ES-I3 (cell line): Measurements from ENCODE around the gene SBNO2.

Experiments
- H3K36me3 ChIP-seq: 2 replicates; pipeline ENCODE4 v1.6.1; 2013; ENCODE audit warnings: mild to moderate bottlenecking, low read length, control low read depth, moderate library complexity; ENCODE audit not compliant: insufficient read depth
- H3K4me1 ChIP-seq: 2 replicates; pipeline ENCODE4 v1.6.1; 2013; ENCODE audit warnings: mild to moderate bottlenecking, control low read depth, low read length; ENCODE audit not compliant: insufficient read depth
- H3K9ac ChIP-seq: 2 replicates; pipeline ENCODE4 v1.6.1; 2013; ENCODE audit warnings: low read depth, mild to moderate bottlenecking, low read length, moderate library complexity
- H3K9me3 ChIP-seq: 2 replicates; pipeline ENCODE4 v1.6.1; 2013; ENCODE audit warnings: mild to moderate bottlenecking, low read length, moderate library complexity; ENCODE audit not compliant: control insufficient read depth, insufficient read depth

The SBNO2 gene

GRCh38 chr19:1103708-1104310 is 70.3 kb downstream of the SBNO2 start, which contains the start of gene GPX4:
Gene GPX4 (plus strand): TSS chr19:1103994. CDS start chr19:1104044, 50 bp downstream.
- Histone ChIP-seq H3K9me3 (no peaks in the 10 kb centered on the region), H3K4me1 (peaks cover 9% of the 10 kb centered on the region; the same call in 1 of the 2 replicates), H3K36me3 (no peaks in the 10 kb centered on the region; the same call in 1 of the 2 replicates), H3K9ac (peak within 1 kb of the TSS; percentile 75)

DNA sequence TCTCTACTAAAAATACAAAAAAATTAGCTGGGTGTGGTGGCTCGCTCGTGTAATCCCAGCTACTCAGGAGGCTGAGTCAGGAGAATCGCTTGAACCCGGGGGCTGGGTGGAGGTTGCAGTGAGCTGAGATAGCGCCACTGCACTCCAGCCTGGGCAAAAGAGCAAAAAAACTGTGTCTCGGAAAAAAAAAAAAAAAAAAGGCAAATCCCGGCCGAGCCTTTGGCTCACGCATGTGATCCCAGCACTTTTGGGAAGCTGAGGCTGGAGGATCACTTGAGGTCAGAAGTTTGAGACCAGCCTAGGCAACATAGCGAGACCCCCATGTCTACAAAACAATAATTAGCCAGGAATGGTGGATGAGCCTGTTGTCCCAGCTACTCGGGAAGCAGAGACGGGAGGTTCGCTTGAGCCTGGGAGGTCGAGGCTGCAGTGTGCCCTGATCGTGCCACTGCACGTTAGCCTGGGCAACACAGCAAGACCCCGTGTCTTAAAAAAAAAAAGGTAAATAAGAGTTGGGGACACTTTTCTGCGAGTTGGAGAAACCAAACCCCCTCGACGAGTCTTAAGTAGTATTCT is 70.8 kb downstream of the SBNO2 start:
- Histone ChIP-seq H3K36me3 (no peaks in the 10 kb centered on the region; the same call in 1 of the 2 replicates), H3K9me3 (no peaks in the 10 kb centered on the region), H3K4me1 (peaks cover 9% of the 10 kb centered on the region; the same call in 1 of the 2 replicates), H3K9ac (peak overlapping the region; percentile 36; the same call in 1 of the 2 replicates)

DNA sequence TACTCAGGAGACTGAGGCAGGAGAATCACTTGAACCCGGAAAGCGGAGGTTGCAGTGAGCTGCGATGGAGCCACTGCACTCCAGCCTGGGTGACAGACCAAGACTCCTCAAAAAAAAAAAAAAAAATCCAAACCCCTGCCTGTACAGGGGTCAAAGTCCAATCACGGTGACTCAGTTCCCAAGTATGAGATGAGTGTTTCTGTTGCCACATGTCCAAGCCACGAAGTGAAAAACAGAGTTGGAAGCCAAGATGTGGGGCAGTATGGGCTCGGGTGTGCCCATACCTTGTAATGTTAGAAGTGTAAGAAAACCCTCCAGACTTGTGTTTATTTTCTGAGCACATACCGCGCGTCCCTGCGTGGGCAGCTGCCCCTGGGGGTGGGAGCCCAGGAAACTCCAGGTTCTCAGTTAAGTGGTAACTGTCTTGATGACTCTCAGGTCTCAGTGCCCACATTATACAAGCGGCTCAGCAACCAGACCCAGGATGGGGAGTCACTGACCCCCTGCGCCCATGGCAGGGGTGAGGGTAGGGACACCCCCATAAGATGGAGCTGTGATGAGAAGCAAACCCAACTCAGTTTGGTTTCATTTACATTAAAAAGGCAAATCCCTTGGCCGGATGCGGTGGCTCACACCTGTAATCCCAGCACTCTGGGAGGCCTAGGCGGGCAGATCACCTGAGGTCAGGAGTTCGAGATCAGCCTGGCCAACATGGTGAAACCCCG is 71.5 kb downstream of the SBNO2 start:
- Histone ChIP-seq H3K9ac (no peak overlapping the region), H3K9me3 (no peaks in the 10 kb centered on the region), H3K36me3 (no peaks in the 10 kb centered on the region; the same call in 1 of the 2 replicates), H3K4me1 (peaks cover 9% of the 10 kb centered on the region; the same call in 1 of the 2 replicates)

- peak overlapping the region; percentile 31; the same call in 1 of the 2 replicates for H3K9ac ChIP-seq
- peaks cover 9% of the 10 kb centered on the region; the same call in 1 of the 2 replicates for H3K4me1 ChIP-seq
- no peaks in the 10 kb centered on the region; the same call in 1 of the 2 replicates for H3K36me3 ChIP-seq
- H3K9me3 ChIP-seq: no peaks in the 10 kb centered on the region
Observed at GRCh38 chr19:1101337-1101698, 72.8 kb downstream of the SBNO2 start.

DNA sequence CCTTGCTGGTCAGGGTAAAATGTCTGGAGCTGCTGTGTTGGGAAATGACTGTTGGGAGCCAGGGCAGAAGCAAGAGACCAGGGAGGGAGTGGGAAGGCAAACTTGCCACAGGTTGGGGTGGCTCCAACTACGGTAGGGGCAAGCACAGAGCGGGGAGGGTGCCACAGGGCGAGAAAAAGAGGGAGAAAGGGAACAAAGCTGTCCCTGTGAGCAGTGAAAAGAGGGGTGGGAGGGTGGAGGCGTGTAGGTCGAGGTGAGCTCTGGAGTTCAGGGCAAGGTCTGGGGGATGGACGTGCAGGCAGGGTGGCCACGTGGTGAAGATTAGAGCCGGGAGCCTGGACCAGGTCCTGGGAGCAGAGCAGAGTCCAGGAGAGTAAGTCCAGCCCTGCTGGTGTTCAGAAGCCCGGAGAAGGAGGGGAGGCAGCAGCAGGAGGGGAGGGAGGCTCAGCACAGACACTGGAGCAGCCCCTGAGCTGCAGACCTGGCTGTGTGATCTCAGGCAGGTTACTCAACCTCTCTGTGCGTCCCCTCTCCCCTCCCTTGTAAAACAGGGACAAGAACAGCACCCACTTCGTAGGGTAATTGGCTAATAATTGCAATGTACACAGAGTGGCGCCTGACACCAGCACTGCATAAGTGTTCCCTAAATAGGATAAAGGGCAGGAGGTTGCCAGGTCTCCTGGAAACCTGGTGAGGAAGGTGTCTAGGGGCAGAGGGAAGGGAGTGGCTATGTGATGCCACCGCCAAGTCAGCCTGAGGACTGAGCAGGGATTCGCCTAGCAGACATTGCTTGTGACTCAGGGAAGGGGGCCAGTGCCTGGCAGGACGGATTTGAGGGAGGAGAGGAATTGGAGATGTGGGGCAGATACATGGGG is 75.7 kb downstream of the SBNO2 start:
- Histone ChIP-seq H3K4me1 (peaks cover 9% of the 10 kb centered on the region; the same call in 1 of the 2 replicates), H3K36me3 (no peaks in the 10 kb centered on the region), H3K9me3 (no peaks in the 10 kb centered on the region), H3K9ac (no peak overlapping the region)

GRCh38 chr19:1097810-1098176 is 76.3 kb downstream of the SBNO2 start:
- Histone ChIP-seq H3K36me3 (no peaks in the 10 kb centered on the region), H3K9ac (no peak overlapping the region), H3K9me3 (no peaks in the 10 kb centered on the region), H3K4me1 (peaks cover 6% of the 10 kb centered on the region; the same call in 1 of the 2 replicates)

DNA sequence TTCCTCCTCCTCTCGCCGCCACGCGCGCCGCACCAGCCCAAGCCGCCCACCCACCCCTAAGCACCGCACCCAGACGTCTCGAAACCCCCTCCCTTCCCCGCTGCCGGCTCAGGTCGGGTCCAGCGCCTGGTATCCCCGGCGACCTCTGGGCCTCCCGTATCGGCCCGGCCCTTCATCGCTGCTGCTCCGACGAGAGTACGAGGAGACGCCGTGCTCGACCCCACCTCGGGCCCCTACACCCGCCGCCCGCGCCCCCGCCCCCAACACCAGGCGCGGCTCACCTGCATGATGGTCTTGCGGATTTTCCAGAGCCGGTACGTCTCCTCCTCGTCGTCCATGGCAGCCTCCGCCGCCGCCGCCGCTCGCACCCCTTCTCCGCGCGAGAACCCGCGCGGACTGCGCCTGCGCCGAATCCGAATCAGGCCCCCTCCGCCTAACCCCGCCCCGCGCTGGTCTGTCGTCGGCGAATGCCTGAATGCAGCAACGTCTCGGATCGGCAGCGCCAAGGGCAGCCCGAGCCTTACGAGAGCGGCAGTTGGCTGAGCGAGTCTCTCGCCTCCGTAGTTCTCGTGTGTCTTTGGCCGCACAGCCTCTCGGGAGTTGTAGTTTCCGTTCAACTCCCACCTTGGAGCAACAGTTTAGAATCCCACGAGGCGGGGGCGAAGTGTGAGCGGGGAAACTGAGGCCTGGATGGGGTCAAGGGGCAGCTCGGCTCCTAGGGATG is 78.9 kb downstream of the SBNO2 start, which contains the start of gene POLR2E:
TSS of gene POLR2E (minus strand) at position 398 of the 724 bp plus-strand sequence. CDS start at position 338, 60 bp downstream.
- Histone ChIP-seq H3K9ac (peak within 1 kb of the TSS; percentile 83), H3K4me1 (no peaks in the 10 kb centered on the region; the same call in 1 of the 2 replicates), H3K36me3 (peaks cover 6% of the 10 kb centered on the region; the same call in 1 of the 2 replicates), H3K9me3 (no peaks in the 10 kb centered on the region)

- H3K9ac ChIP-seq: peak overlapping the region; percentile 83
- H3K4me1 ChIP-seq: no peaks in the 10 kb centered on the region; the same call in 1 of the 2 replicates
- H3K36me3 ChIP-seq: peaks cover 6% of the 10 kb centered on the region; the same call in 1 of the 2 replicates
- no peaks in the 10 kb centered on the region for H3K9me3 ChIP-seq
Observed at GRCh38 chr19:1094655-1094977, 79.5 kb downstream of the SBNO2 start.

DNA sequence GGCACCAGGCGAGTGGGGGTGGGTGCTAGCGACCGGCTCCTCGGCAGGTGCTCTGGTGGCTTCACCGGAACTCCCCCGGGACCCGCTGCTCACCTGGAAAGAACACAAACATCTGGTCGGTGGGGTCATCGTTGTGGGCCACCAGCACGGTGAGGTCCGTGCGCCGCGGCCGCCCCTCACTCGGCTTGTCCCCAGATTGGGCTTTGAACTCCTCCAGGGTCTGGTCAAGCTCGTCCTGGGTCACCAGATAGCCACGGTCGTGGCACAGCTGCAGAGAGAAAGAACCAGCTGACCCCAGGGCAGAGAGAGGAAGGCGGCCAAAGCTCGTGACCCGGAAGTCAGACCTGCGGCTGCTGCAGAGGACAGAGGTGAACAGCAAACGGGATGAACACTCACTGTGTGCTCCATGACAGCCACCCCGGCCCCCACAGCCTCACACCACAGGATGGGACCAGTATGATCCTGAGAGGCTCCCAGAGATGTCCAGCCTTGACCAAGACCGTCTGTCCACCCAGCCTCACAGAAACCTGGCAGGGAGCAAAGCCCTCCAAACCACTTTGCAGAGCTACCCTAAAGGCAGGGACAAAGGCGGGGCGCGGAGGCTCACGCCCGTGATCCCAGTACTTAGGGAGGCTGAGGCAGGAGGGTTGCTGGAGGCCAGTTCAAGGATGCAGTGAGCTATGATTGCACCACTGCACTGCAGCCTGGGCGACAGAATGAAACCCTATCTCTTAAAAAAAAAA is 80.1 kb downstream of the SBNO2 start:
- Histone ChIP-seq H3K9me3 (no peaks in the 10 kb centered on the region), H3K9ac (peak overlapping the region; percentile 83), H3K4me1 (no peaks in the 10 kb centered on the region; the same call in 1 of the 2 replicates), H3K36me3 (peaks cover 6% of the 10 kb centered on the region)

DNA sequence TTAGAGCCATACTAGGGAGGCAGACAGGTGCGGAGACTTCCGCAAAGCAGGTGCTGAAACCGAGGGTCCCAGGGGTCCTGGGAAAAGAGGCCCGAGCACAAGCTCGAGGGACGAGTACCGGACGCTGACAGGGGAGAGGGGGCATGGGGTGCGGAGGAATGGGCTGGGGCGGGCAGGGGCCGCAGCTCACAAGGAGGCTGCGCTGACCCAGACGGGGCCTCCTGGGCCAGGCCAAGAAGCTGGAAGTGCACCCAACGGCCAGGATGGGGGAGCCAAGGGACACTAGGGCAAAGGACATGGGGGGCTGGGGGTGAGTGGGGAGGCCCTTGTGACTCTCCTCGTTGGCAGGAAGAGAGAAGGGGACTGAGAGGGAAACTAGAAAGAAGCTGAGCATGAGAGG is 80.7 kb downstream of the SBNO2 start:
- no peak overlapping the region for H3K9ac ChIP-seq
- no peaks in the 10 kb centered on the region for H3K9me3 ChIP-seq
- H3K4me1 ChIP-seq: no peaks in the 10 kb centered on the region; the same call in 1 of the 2 replicates
- peaks cover 6% of the 10 kb centered on the region for H3K36me3 ChIP-seq

GRCh38 chr19:1091544-1092175 is 82.4 kb downstream of the SBNO2 start:
- H3K9ac ChIP-seq: no peak overlapping the region

DNA sequence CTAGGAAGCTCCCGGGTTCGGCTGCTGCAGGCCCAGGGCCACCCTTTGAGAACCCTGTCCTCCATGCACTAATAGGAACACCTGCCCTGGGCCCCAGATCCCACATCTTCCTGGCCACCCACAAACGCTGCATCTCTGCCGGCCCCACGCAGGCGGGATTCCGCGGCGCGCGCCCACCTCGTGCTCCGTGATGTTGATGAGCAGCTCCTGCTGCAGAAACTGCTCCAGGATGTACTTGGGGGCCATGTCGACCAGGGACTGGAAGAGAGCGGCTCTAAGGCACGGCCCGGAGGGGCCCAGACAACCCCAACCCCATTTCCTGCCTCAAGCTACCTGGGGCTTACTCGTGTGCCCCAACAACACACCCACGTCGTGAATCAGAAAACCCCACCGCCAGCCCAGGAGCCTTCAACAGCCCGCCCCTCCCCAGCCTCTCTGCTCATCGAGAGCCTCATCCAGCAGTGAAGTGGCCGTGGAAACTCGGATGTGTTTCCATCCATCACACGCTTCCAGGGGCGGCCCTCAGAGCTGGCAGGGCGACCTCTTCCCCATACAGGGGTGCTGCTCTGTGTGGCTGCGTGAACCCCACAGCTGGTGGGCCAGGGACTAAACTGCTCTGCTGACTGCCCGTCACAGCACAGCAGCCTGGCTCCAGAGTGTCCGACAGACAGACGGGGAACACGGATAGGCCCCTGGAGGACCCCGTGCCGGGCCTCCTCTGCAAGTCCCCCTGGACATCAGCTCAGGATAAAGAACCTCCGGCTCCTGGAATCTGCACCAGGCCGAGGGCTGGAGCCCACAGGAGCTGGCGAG is 83.1 kb downstream of the SBNO2 start:
- Histone ChIP-seq H3K9ac (no peak overlapping the region), H3K36me3 (peaks cover 9% of the 10 kb centered on the region), H3K9me3 (no peaks in the 10 kb centered on the region), H3K4me1 (no peaks in the 10 kb centered on the region; the same call in 1 of the 2 replicates)

More at GRCh38 chr19:1091544-1092175, 82.4 kb downstream of the SBNO2 start:
- Histone ChIP-seq H3K36me3 (peaks cover 9% of the 10 kb centered on the region), H3K9me3 (no peaks in the 10 kb centered on the region), H3K4me1 (no peaks in the 10 kb centered on the region; the same call in 1 of the 2 replicates)
